Measurements from ENCODE around the gene ATRAID.

ATRAID gene

GRCh38 chr2:27255660-27256059 is 43.8 kb downstream of the ATRAID start:
- Histone ChIP-seq H3K36me3 (ENCODE audit: insufficient read depth, low read length) (no peaks in the 10 kb centered on the region), H2AFZ (ENCODE audit: low read length) (no peak overlapping the region)

DNA sequence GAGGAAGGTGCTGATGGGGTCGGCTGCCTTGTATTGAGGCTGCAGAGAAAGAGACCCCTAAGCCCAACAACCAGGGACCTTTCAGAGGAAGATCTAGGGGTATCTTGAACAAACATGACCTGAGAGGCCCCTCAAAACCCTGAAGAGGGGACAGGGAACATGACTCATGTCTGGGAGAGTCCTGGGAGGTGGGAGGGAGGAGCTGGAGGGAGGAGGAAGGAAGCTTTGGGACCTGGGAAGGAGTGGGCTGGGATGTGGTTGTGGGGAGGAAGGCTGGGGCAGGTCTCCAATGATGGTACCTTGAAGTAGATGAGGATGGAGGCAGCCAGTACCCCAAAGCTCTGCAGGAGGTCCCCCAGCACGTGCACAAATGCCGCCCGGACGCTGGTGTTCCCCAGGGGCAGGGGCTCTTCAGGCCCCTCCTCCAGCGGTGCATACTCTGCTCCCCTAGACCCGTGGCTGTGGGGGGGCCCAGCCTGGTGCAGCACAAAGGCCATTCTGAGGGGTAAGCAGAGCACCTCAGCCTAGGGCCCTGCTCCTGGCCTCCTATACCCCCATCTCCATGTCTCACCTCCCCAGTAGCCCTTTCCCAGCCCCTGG is 45.1 kb downstream of the ATRAID start:
- H3K36me3 ChIP-seq (ENCODE audit: insufficient read depth, low read length), result no peaks in the 10 kb centered on the region
- no peak overlapping the region for H2AFZ ChIP-seq (ENCODE audit: low read length)
- TF ChIP-seq EZH2 (IDR thresholded peaks at IDR 0.05; ENCODE audit: borderline replicate concordance, low read length), result no peak
- H3K4me2 ChIP-seq (ENCODE audit: low read length), result no peak overlapping the region
- no peaks in the 10 kb centered on the region for H3K79me2 ChIP-seq (ENCODE audit: insufficient read depth, low read length)
- H3F3A ChIP-seq (ENCODE audit: insufficient read depth, low read length), result no peaks in the 10 kb centered on the region
- H3K9ac ChIP-seq (ENCODE audit: low read length), result no peak overlapping the region
- H4K20me1 ChIP-seq (ENCODE audit: insufficient read depth, low read length), result no peaks in the 10 kb centered on the region
- no peak overlapping the region for H3K4me3 ChIP-seq (ENCODE audit: low read depth, low read length, poor library complexity, severe bottlenecking)
- no peaks in the 10 kb centered on the region for H3K9me2 ChIP-seq (ENCODE audit: low read depth, low read length)
- H3K27ac ChIP-seq (ENCODE audit: low read depth, low read length, poor library complexity, severe bottlenecking), result no peak overlapping the region
- peaks cover 22% of the 10 kb centered on the region for H3K27me3 ChIP-seq (ENCODE audit: insufficient read depth, low read length)
- no peaks in the 10 kb centered on the region for H3K9me3 ChIP-seq (ENCODE audit: low read length)
- no peaks in the 10 kb centered on the region for H3K4me1 ChIP-seq (ENCODE audit: insufficient read depth, low read length, severe bottlenecking)

More at GRCh38 chr2:27255660-27256059, 43.8 kb downstream of the ATRAID start:
- H3K27me3 ChIP-seq (ENCODE audit: insufficient read depth, low read length), result peaks cover 16% of the 10 kb centered on the region
- H3K9me3 ChIP-seq (ENCODE audit: low read length), result no peaks in the 10 kb centered on the region
- H3K4me3 ChIP-seq (ENCODE audit: low read depth, low read length, poor library complexity, severe bottlenecking), result no peak overlapping the region
- H3K27ac ChIP-seq (ENCODE audit: low read depth, low read length, poor library complexity, severe bottlenecking), result no peak overlapping the region
- no peaks in the 10 kb centered on the region for H4K20me1 ChIP-seq (ENCODE audit: insufficient read depth, low read length)
- H3K9me2 ChIP-seq (ENCODE audit: low read depth, low read length), result no peaks in the 10 kb centered on the region
- no peaks in the 10 kb centered on the region for H3F3A ChIP-seq (ENCODE audit: insufficient read depth, low read length)
- H3K9ac ChIP-seq (ENCODE audit: low read length), result no peak overlapping the region
- no peaks in the 10 kb centered on the region for H3K4me1 ChIP-seq (ENCODE audit: insufficient read depth, low read length, severe bottlenecking)
- no peaks in the 10 kb centered on the region for H3K79me2 ChIP-seq (ENCODE audit: insufficient read depth, low read length)
- H3K4me2 ChIP-seq (ENCODE audit: low read length), result no peak overlapping the region
- TF ChIP-seq EZH2 (IDR thresholded peaks at IDR 0.05; ENCODE audit: borderline replicate concordance, low read length), result no peak
- TF ChIP-seq CTCF (IDR thresholded peaks at IDR 0.05; ENCODE audit: low read length), result no peak

DNA sequence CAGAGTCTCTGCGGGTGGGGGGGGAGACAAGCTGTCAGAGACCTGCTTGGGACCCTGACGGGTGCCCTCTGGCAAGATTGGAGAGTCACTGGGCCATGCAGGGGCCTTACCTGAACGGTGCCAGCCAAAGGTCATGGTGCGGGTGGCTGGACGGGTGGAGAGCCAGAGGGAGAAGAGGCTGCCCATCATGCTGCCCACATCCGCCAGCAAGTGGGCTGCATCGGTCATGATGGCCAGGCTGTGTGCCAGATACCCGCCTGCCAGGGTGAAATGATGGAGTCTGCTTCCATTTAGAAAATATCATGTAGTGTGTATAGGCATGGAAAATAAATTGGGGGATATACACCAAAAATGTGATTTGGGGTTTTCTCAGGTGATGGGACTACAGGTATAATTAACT is 46.2 kb downstream of the ATRAID start:
- Histone ChIP-seq H2AFZ (ENCODE audit: low read length) (no peak overlapping the region), H3K9ac (ENCODE audit: low read length) (no peak overlapping the region), H4K20me1 (ENCODE audit: insufficient read depth, low read length) (no peaks in the 10 kb centered on the region), H3K4me3 (ENCODE audit: low read depth, low read length, poor library complexity, severe bottlenecking) (no peak overlapping the region), H3K27me3 (ENCODE audit: insufficient read depth, low read length) (peaks cover 22% of the 10 kb centered on the region), H3K9me3 (ENCODE audit: low read length) (no peaks in the 10 kb centered on the region), H3K4me2 (ENCODE audit: low read length) (no peak overlapping the region), H3K9me2 (ENCODE audit: low read depth, low read length) (no peaks in the 10 kb centered on the region), H3K27ac (ENCODE audit: low read depth, low read length, poor library complexity, severe bottlenecking) (no peak overlapping the region), H3K4me1 (ENCODE audit: insufficient read depth, low read length, severe bottlenecking) (peaks cover 3% of the 10 kb centered on the region), H3K36me3 (ENCODE audit: insufficient read depth, low read length) (no peaks in the 10 kb centered on the region), H3K79me2 (ENCODE audit: insufficient read depth, low read length) (no peaks in the 10 kb centered on the region), H3F3A (ENCODE audit: insufficient read depth, low read length) (no peaks in the 10 kb centered on the region)
- TF ChIP-seq EZH2 (IDR thresholded peaks at IDR 0.05; ENCODE audit: borderline replicate concordance, low read length) (no peak), CTCF (IDR thresholded peaks at IDR 0.05; ENCODE audit: low read length) (no peak)
